Ectodermal cell (in vitro differentiated cells): ENCODE data around the gene BEND6.

Experiments
- H3K27ac ChIP-seq: 2 replicates; pipeline ENCODE4 v1.7.0; 2013; ENCODE audit warnings: mild to moderate bottlenecking, low read depth, low read length; ENCODE audit not compliant: insufficient read depth, poor library complexity, severe bottlenecking
- H3K27me3 ChIP-seq: 2 replicates; pipeline ENCODE4 v1.7.0; 2013; ENCODE audit warnings: mild to moderate bottlenecking, low read length; ENCODE audit not compliant: insufficient read depth, control insufficient read depth, poor library complexity, severe bottlenecking
- H3K36me3 ChIP-seq: one replicate; pipeline ENCODE4 v1.7.0; 2013; ENCODE audit warnings: low read length; ENCODE audit not compliant: control insufficient read depth, insufficient read depth
- H3K4me1 ChIP-seq: one replicate; pipeline ENCODE4 v1.7.0; 2013; ENCODE audit warnings: low read length; ENCODE audit not compliant: control insufficient read depth, insufficient read depth
- H3K4me3 ChIP-seq: 2 replicates; pipeline ENCODE4 v1.7.0; 2013; ENCODE audit warnings: low read depth, low read length, control low read depth; ENCODE audit not compliant: insufficient read depth
- H3K9me3 ChIP-seq: 2 replicates; pipeline ENCODE4 v1.7.0; 2013; ENCODE audit warnings: mild to moderate bottlenecking, low read length, moderate library complexity; ENCODE audit not compliant: control insufficient read depth
- WGBS, 2 experiments: methylation state at CpG; one replicate each; pipeline ENCODE4 v1.1.7; 2013; ENCODE audit warnings: missing lambda C conversion rate in 2 of 2; 5-methylcytosine and 5-hydroxymethylcytosine counted together

The BEND6 gene

GRCh38 chr6:56916849-56917551, 37.9 kb upstream of the BEND6 start:
- H3K4me1 ChIP-seq = no peaks in the 10 kb centered on the region
- 88 to 100% methylated on average over 2 of the region's 2 CpGs for WGBS, 2 experiments
- no peaks in the 10 kb centered on the region for H3K36me3 ChIP-seq
- H3K9me3 ChIP-seq = no peaks in the 10 kb centered on the region
- no peaks in the 10 kb centered on the region for H3K27me3 ChIP-seq
- H3K4me3 ChIP-seq = no peak overlapping the region
- no peak overlapping the region for H3K27ac ChIP-seq

- Histone ChIP-seq H3K36me3 (no peaks in the 10 kb centered on the region), H3K27ac (no peak overlapping the region), H3K27me3 (no peaks in the 10 kb centered on the region), H3K4me3 (no peak overlapping the region), H3K9me3 (no peaks in the 10 kb centered on the region), H3K4me1 (no peaks in the 10 kb centered on the region)
These were observed 32.3 kb upstream of the BEND6 start for GRCh38 chr6:56922645-56923044.

GRCh38 chr6:56923565-56923964, 31.3 kb upstream of the BEND6 start:
- 94 to 95% methylated on average over 1 of the region's 1 CpG for WGBS, 2 experiments
- Histone ChIP-seq H3K4me1 (no peaks in the 10 kb centered on the region), H3K36me3 (no peaks in the 10 kb centered on the region), H3K27ac (no peak overlapping the region), H3K9me3 (no peaks in the 10 kb centered on the region), H3K27me3 (no peaks in the 10 kb centered on the region), H3K4me3 (no peak overlapping the region)

GRCh38 chr6:56927538-56928453, 27.1 kb upstream of the BEND6 start:
- WGBS, 2 experiments = 64 to 70% methylated on average over 4 of the region's 4 CpGs
- H3K36me3 ChIP-seq = no peaks in the 10 kb centered on the region

GRCh38 chr6:56930846-56931245, 24.1 kb upstream of the BEND6 start:
- H3K27me3 ChIP-seq = no peaks in the 10 kb centered on the region

More at GRCh38 chr6:56927538-56928453, 27.1 kb upstream of the BEND6 start:
- no peak overlapping the region for H3K4me3 ChIP-seq
- no peaks in the 10 kb centered on the region for H3K4me1 ChIP-seq
- H3K27ac ChIP-seq = no peak overlapping the region
- no peaks in the 10 kb centered on the region for H3K27me3 ChIP-seq
- H3K9me3 ChIP-seq = no peaks in the 10 kb centered on the region

GRCh38 chr6:56932910-56933477, 21.9 kb upstream of the BEND6 start:
- WGBS, 2 experiments = 88 to 93% methylated on average over 2 of the region's 2 CpGs
- H3K36me3 ChIP-seq = no peaks in the 10 kb centered on the region

More at GRCh38 chr6:56930846-56931245, 24.1 kb upstream of the BEND6 start:
- no peaks in the 10 kb centered on the region for H3K9me3 ChIP-seq
- 100% methylated on average over 2 of the region's 2 CpGs; no CpG with 5 or more reads in 1 of the 2 experiments for WGBS, 2 experiments
- no peak overlapping the region for H3K27ac ChIP-seq
- H3K4me3 ChIP-seq = no peak overlapping the region
- no peaks in the 10 kb centered on the region for H3K4me1 ChIP-seq
- H3K36me3 ChIP-seq = no peaks in the 10 kb centered on the region

GRCh38 chr6:56933650-56934049, 21.3 kb upstream of the BEND6 start:
- Histone ChIP-seq H3K4me3 (no peak overlapping the region), H3K36me3 (no peaks in the 10 kb centered on the region), H3K9me3 (no peaks in the 10 kb centered on the region), H3K4me1 (no peaks in the 10 kb centered on the region), H3K27ac (no peak overlapping the region), H3K27me3 (no peaks in the 10 kb centered on the region)
- 73 to 89% methylated on average over 1 of the region's 1 CpG for WGBS, 2 experiments

More at GRCh38 chr6:56932910-56933477, 21.9 kb upstream of the BEND6 start:
- H3K4me1 ChIP-seq = no peaks in the 10 kb centered on the region
- H3K27me3 ChIP-seq = no peaks in the 10 kb centered on the region
- no peaks in the 10 kb centered on the region for H3K9me3 ChIP-seq
- H3K27ac ChIP-seq = no peak overlapping the region
- no peak overlapping the region for H3K4me3 ChIP-seq

- Histone ChIP-seq H3K9me3 (no peaks in the 10 kb centered on the region), H3K4me3 (no peak overlapping the region), H3K36me3 (no peaks in the 10 kb centered on the region), H3K27ac (peak overlapping the region; percentile 50), H3K4me1 (no peaks in the 10 kb centered on the region), H3K27me3 (no peaks in the 10 kb centered on the region)
- WGBS, 2 experiments = 85 to 92% methylated on average over 4 of the region's 4 CpGs
These were observed 20.0 kb upstream of the BEND6 start for GRCh38 chr6:56934876-56935275.

- WGBS, 2 experiments = 89 to 93% methylated on average over 4 of the region's 4 CpGs
- no peaks in the 10 kb centered on the region for H3K9me3 ChIP-seq
- H3K27me3 ChIP-seq = no peaks in the 10 kb centered on the region
- no peak overlapping the region for H3K4me3 ChIP-seq
- H3K4me1 ChIP-seq = no peaks in the 10 kb centered on the region
- H3K27ac ChIP-seq = peak overlapping the region; percentile 16
- H3K36me3 ChIP-seq = no peaks in the 10 kb centered on the region
These were observed 18.4 kb upstream of the BEND6 start for GRCh38 chr6:56936466-56936865.

GRCh38 chr6:56938649-56939191, 16.2 kb upstream of the BEND6 start:
- Histone ChIP-seq H3K27me3 (no peaks in the 10 kb centered on the region), H3K4me1 (no peaks in the 10 kb centered on the region), H3K9me3 (no peaks in the 10 kb centered on the region), H3K4me3 (no peak overlapping the region), H3K36me3 (no peaks in the 10 kb centered on the region), H3K27ac (no peak overlapping the region)
- 56 to 78% methylated on average over 1 of the region's 1 CpG for whole genome bisulfite sequencing, 2 experiments
